ENCODE data around the gene LRRC3B.

LRRC3B gene

GRCh38 chr3:26655231-26655630 lies 32.7 kb downstream of the LRRC3B start:
- Histone ChIP-seq H3K4me1 (no peaks in the 10 kb centered on the region), H3K27ac (no peak overlapping the region), H3K9me3 (no peaks in the 10 kb centered on the region), H3K4me3 (no peak overlapping the region), H3K36me3 (no peaks in the 10 kb centered on the region), H4K20me1 (no peaks in the 10 kb centered on the region), H3K4me2 (no peak overlapping the region), H3K9ac (no peak overlapping the region), H3K27me3 (no peaks in the 10 kb centered on the region)
- TF ChIP-seq Cebpa-rat (IDR thresholded peaks at IDR 0.05): no peak

- no peaks in the 10 kb centered on the region for H3K27me3 ChIP-seq
- TF ChIP-seq Cebpa-rat (IDR thresholded peaks at IDR 0.05): no peak
- H3K36me3 ChIP-seq: no peaks in the 10 kb centered on the region
- H4K20me1 ChIP-seq: no peaks in the 10 kb centered on the region
- 0 out of 2 replicates have a peak, but pooled peaks cover 3% of the 10 kb centered on the region for H3K9me3 ChIP-seq
- no peak overlapping the region for H3K4me2 ChIP-seq
- no peak overlapping the region for H3K4me3 ChIP-seq
- no peak overlapping the region for H3K27ac ChIP-seq
- H3K4me1 ChIP-seq: no peaks in the 10 kb centered on the region
- H3K9ac ChIP-seq: no peak overlapping the region
These were observed 34.9 kb downstream of the LRRC3B start for GRCh38 chr3:26657348-26657976.

- Histone ChIP-seq H3K4me3 (no peak overlapping the region), H3K36me3 (no peaks in the 10 kb centered on the region)
These were observed 45.6 kb downstream of the LRRC3B start for GRCh38 chr3:26668171-26668570.

GRCh38 chr3:26668696-26669095 lies 46.1 kb downstream of the LRRC3B start:
- Histone ChIP-seq H4K20me1 (no peaks in the 10 kb centered on the region), H3K4me1 (no peaks in the 10 kb centered on the region), H3K36me3 (no peaks in the 10 kb centered on the region), H3K27me3 (no peaks in the 10 kb centered on the region), H3K9me3 (no peaks in the 10 kb centered on the region), H3K4me2 (no peak overlapping the region), H3K9ac (no peak overlapping the region), H3K4me3 (no peak overlapping the region), H3K27ac (no peak overlapping the region)
- TF ChIP-seq Cebpa-rat (IDR thresholded peaks at IDR 0.05): no peak

More at GRCh38 chr3:26668171-26668570, 45.6 kb downstream of the LRRC3B start:
- Histone ChIP-seq H3K27ac (no peak overlapping the region), H3K4me2 (no peak overlapping the region), H3K4me1 (no peaks in the 10 kb centered on the region), H3K27me3 (no peaks in the 10 kb centered on the region), H4K20me1 (no peaks in the 10 kb centered on the region), H3K9me3 (no peaks in the 10 kb centered on the region), H3K9ac (no peak overlapping the region)
- TF ChIP-seq Cebpa-rat (IDR thresholded peaks at IDR 0.05): no peak

- Histone ChIP-seq H3K27me3 (no peaks in the 10 kb centered on the region), H3K4me3 (no peak overlapping the region), H3K27ac (no peak overlapping the region), H3K9me3 (no peaks in the 10 kb centered on the region), H4K20me1 (no peaks in the 10 kb centered on the region), H3K9ac (no peak overlapping the region), H3K4me1 (no peaks in the 10 kb centered on the region), H3K4me2 (no peak overlapping the region), H3K36me3 (no peaks in the 10 kb centered on the region)
- no peak for TF ChIP-seq Cebpa-rat (IDR thresholded peaks at IDR 0.05)
These were observed 52.8 kb downstream of the LRRC3B start for GRCh38 chr3:26675336-26675735.

GRCh38 chr3:26681632-26682031 lies 59.1 kb downstream of the LRRC3B start:
- Histone ChIP-seq H3K4me2 (no peak overlapping the region), H3K4me1 (0 out of 2 replicates have a peak, but pooled peaks cover 8% of the 10 kb centered on the region), H3K36me3 (no peaks in the 10 kb centered on the region), H3K27me3 (no peaks in the 10 kb centered on the region), H3K9ac (no peak overlapping the region), H3K27ac (no peak overlapping the region), H3K4me3 (no peak overlapping the region), H4K20me1 (no peaks in the 10 kb centered on the region), H3K9me3 (no peaks in the 10 kb centered on the region; the same call in none of the 2 replicates)
- TF ChIP-seq Cebpa-rat (IDR thresholded peaks at IDR 0.05): no peak

- H3K27ac ChIP-seq: no peak overlapping the region
These were observed 59.8 kb downstream of the LRRC3B start for GRCh38 chr3:26682406-26682805.

GRCh38 chr3:26683902-26684301 lies 61.3 kb downstream of the LRRC3B start:
- Histone ChIP-seq H3K4me1 (peaks cover 15% of the 10 kb centered on the region; the same call in 1 of the 2 replicates), H3K36me3 (no peaks in the 10 kb centered on the region), H3K4me2 (no peak overlapping the region), H3K9ac (no peak overlapping the region), H3K4me3 (no peak overlapping the region), H4K20me1 (no peaks in the 10 kb centered on the region), H3K9me3 (no peaks in the 10 kb centered on the region; the same call in none of the 2 replicates), H3K27ac (no peak overlapping the region), H3K27me3 (no peaks in the 10 kb centered on the region)
- TF ChIP-seq Cebpa-rat (IDR thresholded peaks at IDR 0.05): no peak

More at GRCh38 chr3:26682406-26682805, 59.8 kb downstream of the LRRC3B start:
- H3K36me3 ChIP-seq: no peaks in the 10 kb centered on the region
- no peak overlapping the region for H3K4me3 ChIP-seq
- peaks cover 11% of the 10 kb centered on the region; the same call in 1 of the 2 replicates for H3K4me1 ChIP-seq
- H4K20me1 ChIP-seq: no peaks in the 10 kb centered on the region
- H3K9ac ChIP-seq: no peak overlapping the region
- no peak for TF ChIP-seq Cebpa-rat (IDR thresholded peaks at IDR 0.05)
- no peaks in the 10 kb centered on the region for H3K27me3 ChIP-seq
- no peak overlapping the region for H3K4me2 ChIP-seq
- H3K9me3 ChIP-seq: no peaks in the 10 kb centered on the region; the same call in none of the 2 replicates

- Histone ChIP-seq H4K20me1 (no peaks in the 10 kb centered on the region), H3K9ac (no peak overlapping the region), H3K36me3 (no peaks in the 10 kb centered on the region), H3K27ac (no peak overlapping the region), H3K4me3 (no peak overlapping the region), H3K9me3 (no peaks in the 10 kb centered on the region; the same call in none of the 2 replicates), H3K27me3 (no peaks in the 10 kb centered on the region), H3K4me2 (no peak overlapping the region; the same call in 1 of the 2 replicates), H3K4me1 (peaks cover 9% of the 10 kb centered on the region; the same call in 1 of the 2 replicates)
- TF ChIP-seq Cebpa-rat (IDR thresholded peaks at IDR 0.05): no peak
These were observed 64.9 kb downstream of the LRRC3B start for GRCh38 chr3:26687466-26687865.

GRCh38 chr3:26699553-26699952 lies 77.0 kb downstream of the LRRC3B start:
- TF ChIP-seq Cebpa-rat (IDR thresholded peaks at IDR 0.05): no peak
- no peak overlapping the region for H3K4me2 ChIP-seq
- H3K4me3 ChIP-seq: no peak overlapping the region
- no peaks in the 10 kb centered on the region for H4K20me1 ChIP-seq
- H3K27ac ChIP-seq: no peak overlapping the region
- H3K9me3 ChIP-seq: no peaks in the 10 kb centered on the region
- H3K36me3 ChIP-seq: no peaks in the 10 kb centered on the region
- peaks cover 21% of the 10 kb centered on the region for H3K4me1 ChIP-seq
- H3K9ac ChIP-seq: no peak overlapping the region
- no peaks in the 10 kb centered on the region for H3K27me3 ChIP-seq

Data from BLaER1 (cell line).